Adrenal gland (tissue), 12 donors: ENCODE data around the gene EDAR. TPM values are rescaled to one million over a fixed set of nuclear protein-coding genes. Genes with fewer than 3 reads are reported as not detected.

ENCODE experiments used
- DNase-seq, 7 donors: peaks; one replicate each; pipeline ENCODE4 v3.0.0-alpha.2; 2019 to 2020
- H3K27ac ChIP-seq, 5 donors: fragments of 200-600 bp; sonication (generic) in 4 of 5; 1 replicate in 3 of 5; 2 replicates in 2 of 5; pipeline versions ENCODE4 v1.5.1 to v1.8.0; 2016 to 2020; ENCODE audit warnings: mild to moderate bottlenecking in 1 of 5
- H3K27me3 ChIP-seq: fragments of 200-600 bp; 2 replicates; pipeline ENCODE4 v1.8.0; 2021
- H3K36me3 ChIP-seq, 2 donors: fragments of 200-600 bp; replicated peaks in 1 of 2; 1 replicate in 1 of 2; 2 replicates in 1 of 2; pipeline versions ENCODE4 v1.5.1 to v1.8.0; 2018 to 2022
- H3K4me1 ChIP-seq, 2 donors: fragments of 200-600 bp; replicated peaks in 1 of 2; 1 replicate in 1 of 2; 2 replicates in 1 of 2; pipeline versions ENCODE4 v1.5.1 to v1.8.0; 2018 to 2021
- H3K4me3 ChIP-seq, 4 donors: fragments of 200-600 bp; sonication (generic) in 3 of 4; one replicate each; pipeline ENCODE4 v1.5.1; 2016 to 2018
- H3K9me3 ChIP-seq, 3 donors: fragments of 200-600 bp; sonication (generic) in 1 of 3; replicated peaks in 1 of 3; 1 replicate in 2 of 3; 2 replicates in 1 of 3; pipeline versions ENCODE4 v1.5.1 to v1.8.0; 2016 to 2021
- CTCF ChIP-seq, 6 experiments: fragments of 450-650 bp in 4 of 6; fragments of 200-600 bp in 2 of 6; sonication (generic) in 1 of 6; IDR thresholded peaks; 1 replicate in 5 of 6; 2 replicates in 1 of 6; pipeline versions ENCODE4 v1.5.1 to v1.8.0; 2016 to 2021; ENCODE audit warnings: antibody characterized with exemption in 6 of 6, mild to moderate bottlenecking in 2 of 6, moderate library complexity in 1 of 6
- POLR2A ChIP-seq, 2 donors: fragments of 450-650 bp; IDR thresholded peaks; one replicate each; pipeline ENCODE4 v1.6.1; 2017; ENCODE audit warnings: antibody characterized with exemption in 2 of 2, mild to moderate bottlenecking in 2 of 2, moderate library complexity in 1 of 2
- WGBS, 4 donors: extraction: QIAGEN DNeasy Blood & Tissue Kit in 2 of 4; methylation state at CpG; one replicate each; pipeline versions ENCODE4 v1.1.5 to v1.1.7; 2013 to 2017; 5-methylcytosine and 5-hydroxymethylcytosine counted together
- intact Hi-C, 2 donors: fragments of 100-400 bp; cut with DNase I; formaldehyde crosslinking; loops; one replicate each; pipeline versions ENCODE4 v1.14.1 to v1.15.0; 2022 to 2023
- polyA plus RNA-seq, 3 donors: library from polyadenylated mRNA; stranded (reverse); fragments of 200-250 nt in 2 of 3; fragments of 350-450 nt in 1 of 3; fragmentation: Illumina TruSeq in 1 of 3; extraction: RNeasy Lipid Tissue Mini Kit (QIAGEN cat#74804) in 1 of 3; gene quantifications; one replicate each; pipeline ENCODE4 v1.2.3, GENCODE V29; 2013 to 2014
- total RNA-seq, 9 donors: library from RNA; depleted of rRNA in 4 of 9; stranded (reverse); fragments of >200 nt in 4 of 9; fragments of 120-200 nt in 1 of 9; fragmentation: NEBNext Ultra II Directional in 1 of 9; extraction: Animal tissue kit (Norgen Biotek cat#: 25700) in 1 of 9; gene quantifications; one replicate each; pipeline versions ENCODE4 v1.1.0 to v1.2.4, GENCODE V29; 2013 to 2023
- donor health status: healthy with polysubstance abuse.
- donor health status: Bipolar disorder and iron deficiency.
- donor health status: DM: yes; HTN: yes; CAD: no.
- donor health status: DM: no; HTN: no; CAD: no.
- donor health status: DM: no; HTN: no; CAD: no.
- donor health status: DM: yes; HTN: yes; CAD: no.

EDAR gene
- total and polyA plus RNA-seq, 12 donors = not detected

DNA sequence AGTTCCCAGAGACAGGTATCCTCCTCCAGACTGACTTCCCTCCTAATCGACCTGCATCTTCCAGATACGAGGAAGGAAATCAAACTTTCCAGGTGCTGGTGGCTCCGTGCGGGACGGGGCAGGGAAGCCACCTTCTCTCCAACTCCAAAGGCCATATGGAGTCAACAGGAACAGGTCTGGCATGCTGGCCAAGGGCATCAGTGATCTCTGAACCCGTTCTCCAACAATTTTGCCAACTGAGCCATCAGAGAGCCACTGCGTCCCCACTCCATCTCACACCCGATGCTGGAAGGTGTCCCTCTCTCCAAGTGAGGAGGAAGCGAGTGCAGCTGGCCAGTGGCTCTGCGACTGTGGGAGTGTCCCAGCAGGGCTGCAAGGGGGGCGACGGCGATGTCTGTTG is 5.4 kb downstream of the EDAR start:
- no peak overlapping the region for H3K27ac ChIP-seq
- peaks cover 6% of the 10 kb centered on the region for H3K27me3 ChIP-seq
- TF ChIP-seq POLR2A (IDR thresholded peaks at IDR 0.05) (no peak), CTCF (IDR thresholded peaks at IDR 0.05) (no peak)
- no peak for DNase-seq
- WGBS, 4 donors = 78 to 85% (median 84%) methylated on average over 12 to 13 of the region's 13 CpGs
- no peaks in the 10 kb centered on the region for H3K9me3 ChIP-seq
- no peak overlapping the region for H3K4me3 ChIP-seq
- intact Hi-C loops = no loop called here
- no peaks in the 10 kb centered on the region for H3K4me1 ChIP-seq
- H3K36me3 ChIP-seq = no peaks in the 10 kb centered on the region

GRCh38 chr2:108983061-108983460 is 6.0 kb downstream of the EDAR start:
- no peaks in the 10 kb centered on the region for H3K9me3 ChIP-seq
- intact Hi-C loops = no loop called here
- H3K27me3 ChIP-seq = peaks cover 3% of the 10 kb centered on the region
- no peak for TF ChIP-seq CTCF (IDR thresholded peaks at IDR 0.05)
- TF ChIP-seq POLR2A (IDR thresholded peaks at IDR 0.05) = no peak
- H3K4me3 ChIP-seq = no peak overlapping the region
- no peak for DNase-seq
- 90 to 93% (median 92%) methylated on average over 3 of the region's 3 CpGs for WGBS, 4 donors
- H3K36me3 ChIP-seq = no peaks in the 10 kb centered on the region
- no peaks in the 10 kb centered on the region for H3K4me1 ChIP-seq
- no peak overlapping the region for H3K27ac ChIP-seq

DNA sequence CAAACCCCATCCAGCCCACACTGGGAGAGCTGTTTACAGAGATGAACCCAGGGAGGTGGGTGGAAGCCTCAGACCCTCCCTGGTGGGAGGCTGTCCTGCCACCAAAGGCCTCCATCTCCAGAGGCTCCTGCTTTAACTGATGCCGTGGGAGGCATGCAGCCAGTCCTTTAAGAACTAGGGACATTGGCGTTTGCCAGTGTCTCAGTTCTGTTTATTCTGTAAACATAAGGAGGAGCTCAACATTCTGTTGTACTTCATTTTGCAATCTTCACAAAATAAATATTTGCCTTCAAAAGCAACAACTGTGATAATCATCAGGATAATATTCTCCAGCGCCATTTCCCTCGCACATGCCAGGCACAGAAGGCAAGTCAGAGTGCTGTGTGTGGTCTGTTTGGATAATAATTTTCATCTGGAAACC is 6.8 kb downstream of the EDAR start:
- no peak for DNase-seq
- 59 to 73% (median 66%) methylated on average over 4 of the region's 4 CpGs for WGBS, 4 donors

GRCh38 chr2:108981846-108982245 is 7.2 kb downstream of the EDAR start:
- Histone ChIP-seq H3K36me3 (no peaks in the 10 kb centered on the region), H3K27me3 (peaks cover 3% of the 10 kb centered on the region), H3K27ac (no peak overlapping the region), H3K9me3 (no peaks in the 10 kb centered on the region), H3K4me1 (no peaks in the 10 kb centered on the region), H3K4me3 (no peak overlapping the region)
- 63 to 77% (median 68%) methylated on average over 7 of the region's 7 CpGs for WGBS, 4 donors
- no peak for DNase-seq
- intact Hi-C loops = no loop called here
- no peak for TF ChIP-seq CTCF (IDR thresholded peaks at IDR 0.05)
- no peak for TF ChIP-seq POLR2A (IDR thresholded peaks at IDR 0.05)

More for the DNA sequence above, 6.8 kb downstream of the EDAR start:
- Histone ChIP-seq H3K9me3 (no peaks in the 10 kb centered on the region), H3K4me1 (no peaks in the 10 kb centered on the region), H3K27ac (no peak overlapping the region), H3K36me3 (no peaks in the 10 kb centered on the region), H3K27me3 (peaks cover 3% of the 10 kb centered on the region), H3K4me3 (no peak overlapping the region)
- intact Hi-C loops = no loop called here
- TF ChIP-seq POLR2A (IDR thresholded peaks at IDR 0.05) = no peak
- no peak for TF ChIP-seq CTCF (IDR thresholded peaks at IDR 0.05)
